DOHH2 (cell line): ENCODE data around the gene CHN2.

ENCODE experiments used
- H3F3A ChIP-seq: fragments of 200-600 bp; sonication (generic), shearing (Covaris generic); 2 replicates; pipeline ENCODE4 v1.6.0; 2016; ENCODE audit warnings: antibody characterized with exemption, mild to moderate bottlenecking; ENCODE audit not compliant: control insufficient read depth, insufficient read depth
- H3K27ac ChIP-seq: fragments of 200-600 bp; sonication (generic); 2 replicates; pipeline ENCODE4 v1.5.1; 2014; ENCODE audit warnings: low read depth, mild to moderate bottlenecking, low read length, moderate library complexity
- H3K27me3 ChIP-seq: fragments of 200-600 bp; sonication (generic); 2 replicates; pipeline ENCODE4 v1.6.1; 2014; ENCODE audit warnings: mild to moderate bottlenecking, low read length, mixed read lengths; ENCODE audit not compliant: control insufficient read depth
- H3K36me3 ChIP-seq: fragments of 200-600 bp; sonication (generic); 2 replicates; pipeline ENCODE4 v1.6.1; 2014; ENCODE audit warnings: mild to moderate bottlenecking, low read length, moderate library complexity, mixed read lengths; ENCODE audit not compliant: control insufficient read depth
- H3K4me1 ChIP-seq: fragments of 200-600 bp; sonication (generic); 2 replicates; pipeline ENCODE4 v1.6.1; 2014; ENCODE audit warnings: mild to moderate bottlenecking, low read length, mixed read lengths; ENCODE audit not compliant: control insufficient read depth
- H3K4me2 ChIP-seq: fragments of 200-600 bp; sonication (generic); 2 replicates; pipeline ENCODE4 v1.6.0; 2014; ENCODE audit warnings: mild to moderate bottlenecking, low read length, moderate library complexity
- H3K4me3 ChIP-seq: fragments of 200-600 bp; sonication (generic); 2 replicates; pipeline ENCODE4 v1.5.1; 2014; ENCODE audit warnings: mild to moderate bottlenecking, low read length, mixed read lengths
- H3K79me2 ChIP-seq: fragments of 200-600 bp; sonication (generic); 2 replicates; pipeline ENCODE4 v1.6.1; 2014; ENCODE audit warnings: mild to moderate bottlenecking, low read length, mixed read lengths; ENCODE audit not compliant: control insufficient read depth
- H3K9me2 ChIP-seq: fragments of 200-600 bp; sonication (generic); replicated peaks from 2 replicates; pipeline ENCODE4 v1.6.1; 2014; ENCODE audit warnings: mild to moderate bottlenecking, low read length, mixed read lengths; ENCODE audit not compliant: control insufficient read depth
- H3K9me3 ChIP-seq: fragments of 200-600 bp; sonication (generic); 2 replicates; pipeline ENCODE4 v1.6.1; 2014; ENCODE audit warnings: antibody characterized with exemption, low read length, mixed read lengths; ENCODE audit not compliant: control insufficient read depth, insufficient read depth
- H4K20me1 ChIP-seq: fragments of 200-600 bp; sonication (generic); 2 replicates; pipeline ENCODE4 v1.6.0; 2014; ENCODE audit warnings: low read depth, mild to moderate bottlenecking, antibody characterized with exemption, low read length, moderate library complexity; ENCODE audit not compliant: control insufficient read depth, insufficient read depth
- EZH2phosphoT487 ChIP-seq: fragments of 200-600 bp; sonication (generic); IDR thresholded peaks from 2 replicates; pipeline ENCODE4 v1.6.1; 2017; ENCODE audit warnings: borderline replicate concordance, mild to moderate bottlenecking, antibody characterized with exemption, low read length, moderate library complexity, mixed read lengths
- TF ChIP-seq, protein P1 (sequence below): fragments of 200-600 bp; sonication (generic); IDR thresholded peaks from one replicate; pipeline ENCODE4 v1.5.1; 2014; ENCODE audit warnings: antibody characterized with exemption, mild to moderate bottlenecking, low read depth, low read length; ENCODE audit not compliant: poor library complexity, severe bottlenecking

Gene CHN2

DNA sequence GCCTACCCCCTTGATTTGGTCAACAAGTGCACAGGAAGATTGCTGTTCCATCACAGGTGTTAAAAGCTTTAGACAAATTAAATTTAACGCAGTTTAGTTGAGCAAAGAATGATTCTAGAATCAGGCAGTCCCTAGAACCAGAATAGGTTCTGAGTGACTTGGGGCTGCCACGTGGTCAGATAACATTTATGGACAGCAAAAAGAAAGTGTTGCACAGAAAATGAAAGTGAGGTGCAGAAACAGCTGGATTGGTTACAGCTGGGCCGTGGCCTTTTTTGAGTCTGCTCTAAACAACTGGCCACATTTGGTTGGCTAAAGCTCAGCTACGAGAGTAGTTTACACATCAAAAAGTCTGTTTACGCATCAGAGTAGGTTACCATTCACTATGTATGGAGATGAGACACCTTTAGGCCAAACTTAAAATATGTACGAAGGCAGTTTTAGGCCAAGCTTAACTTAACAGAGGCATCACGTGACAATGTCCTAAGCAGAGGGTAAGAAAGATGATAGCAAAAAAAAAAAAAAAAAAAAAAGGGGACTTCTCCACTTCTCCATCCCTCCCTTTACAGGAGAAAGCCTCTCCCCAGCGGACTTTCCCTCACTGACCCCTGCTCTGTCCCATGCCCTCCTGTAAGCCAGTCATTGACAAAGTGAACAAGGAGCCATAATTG, 235.8 kb downstream of the CHN2 start:
- no peak for TF ChIP-seq EZH2phosphoT487
- Histone ChIP-seq H3K4me3 (no peak overlapping the region), H3F3A (no peaks in the 10 kb centered on the region), H3K9me2 (no peaks in the 10 kb centered on the region), H3K36me3 (no peaks in the 10 kb centered on the region), H3K4me2 (no peak overlapping the region), H3K79me2 (no peaks in the 10 kb centered on the region), H3K9me3 (no peaks in the 10 kb centered on the region), H3K27me3 (no peaks in the 10 kb centered on the region), H3K4me1 (no peaks in the 10 kb centered on the region), H4K20me1 (no peaks in the 10 kb centered on the region), H3K27ac (no peak overlapping the region)

DNA sequence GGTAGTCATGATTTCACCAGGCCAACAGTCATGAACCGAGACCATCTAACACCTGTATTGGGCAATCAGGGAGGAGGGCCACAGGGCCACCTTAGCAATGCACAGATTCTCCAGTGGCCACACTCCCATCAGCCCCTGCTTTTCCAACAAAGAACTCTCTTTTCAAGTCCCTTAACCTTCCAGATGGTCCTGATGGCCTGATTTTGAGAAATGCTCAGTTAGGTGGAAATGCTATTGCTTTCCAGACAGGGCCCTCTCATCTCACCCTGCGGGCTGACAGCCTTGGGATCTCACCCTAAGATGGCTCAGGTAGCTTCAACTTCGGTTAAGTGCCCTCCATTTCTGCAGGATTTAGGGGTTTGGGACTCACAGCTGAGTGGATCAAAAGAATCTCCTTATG, 237.1 kb downstream of the CHN2 start:
- H3K4me1 ChIP-seq, result no peaks in the 10 kb centered on the region
- no peaks in the 10 kb centered on the region for H3F3A ChIP-seq
- no peaks in the 10 kb centered on the region for H3K79me2 ChIP-seq
- H3K4me2 ChIP-seq, result no peak overlapping the region
- H4K20me1 ChIP-seq, result no peaks in the 10 kb centered on the region
- no peaks in the 10 kb centered on the region for H3K27me3 ChIP-seq
- H3K4me3 ChIP-seq, result no peak overlapping the region
- H3K9me3 ChIP-seq, result no peaks in the 10 kb centered on the region
- TF ChIP-seq, protein P1, sequence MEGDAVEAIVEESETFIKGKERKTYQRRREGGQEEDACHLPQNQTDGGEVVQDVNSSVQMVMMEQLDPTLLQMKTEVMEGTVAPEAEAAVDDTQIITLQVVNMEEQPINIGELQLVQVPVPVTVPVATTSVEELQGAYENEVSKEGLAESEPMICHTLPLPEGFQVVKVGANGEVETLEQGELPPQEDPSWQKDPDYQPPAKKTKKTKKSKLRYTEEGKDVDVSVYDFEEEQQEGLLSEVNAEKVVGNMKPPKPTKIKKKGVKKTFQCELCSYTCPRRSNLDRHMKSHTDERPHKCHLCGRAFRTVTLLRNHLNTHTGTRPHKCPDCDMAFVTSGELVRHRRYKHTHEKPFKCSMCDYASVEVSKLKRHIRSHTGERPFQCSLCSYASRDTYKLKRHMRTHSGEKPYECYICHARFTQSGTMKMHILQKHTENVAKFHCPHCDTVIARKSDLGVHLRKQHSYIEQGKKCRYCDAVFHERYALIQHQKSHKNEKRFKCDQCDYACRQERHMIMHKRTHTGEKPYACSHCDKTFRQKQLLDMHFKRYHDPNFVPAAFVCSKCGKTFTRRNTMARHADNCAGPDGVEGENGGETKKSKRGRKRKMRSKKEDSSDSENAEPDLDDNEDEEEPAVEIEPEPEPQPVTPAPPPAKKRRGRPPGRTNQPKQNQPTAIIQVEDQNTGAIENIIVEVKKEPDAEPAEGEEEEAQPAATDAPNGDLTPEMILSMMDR, result no peak
- TF ChIP-seq EZH2phosphoT487, result no peak
- H3K9me2 ChIP-seq, result no peaks in the 10 kb centered on the region
- H3K27ac ChIP-seq, result no peak overlapping the region
- H3K36me3 ChIP-seq, result no peaks in the 10 kb centered on the region

DNA sequence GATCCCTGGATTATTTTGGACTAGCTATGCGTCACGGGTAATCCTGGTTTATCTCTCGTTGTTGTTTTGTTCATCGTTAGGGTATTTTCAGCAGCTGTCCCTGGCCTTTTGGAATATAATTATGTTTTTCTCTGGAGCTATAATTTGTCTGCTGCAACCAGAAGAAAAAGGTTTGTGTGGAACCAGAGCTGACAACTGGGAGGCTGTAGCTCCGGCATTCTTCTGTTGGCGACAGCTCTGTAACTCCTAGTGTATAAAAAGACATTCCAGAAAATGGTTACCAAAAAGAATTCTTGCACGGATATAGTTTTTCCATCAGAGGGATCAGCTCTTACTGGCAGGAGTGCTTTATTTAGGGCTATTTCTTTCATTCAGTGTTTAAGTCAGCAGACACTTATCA, 238.1 kb downstream of the CHN2 start:
- TF ChIP-seq, protein P1, result no peak
- TF ChIP-seq EZH2phosphoT487, result no peak
- Histone ChIP-seq H3K79me2 (no peaks in the 10 kb centered on the region), H3K27ac (no peak overlapping the region), H3K4me1 (no peaks in the 10 kb centered on the region), H3K36me3 (no peaks in the 10 kb centered on the region), H4K20me1 (no peaks in the 10 kb centered on the region), H3K9me3 (no peaks in the 10 kb centered on the region), H3K4me2 (no peak overlapping the region), H3F3A (no peaks in the 10 kb centered on the region), H3K27me3 (no peaks in the 10 kb centered on the region), H3K9me2 (no peaks in the 10 kb centered on the region), H3K4me3 (no peak overlapping the region)

DNA sequence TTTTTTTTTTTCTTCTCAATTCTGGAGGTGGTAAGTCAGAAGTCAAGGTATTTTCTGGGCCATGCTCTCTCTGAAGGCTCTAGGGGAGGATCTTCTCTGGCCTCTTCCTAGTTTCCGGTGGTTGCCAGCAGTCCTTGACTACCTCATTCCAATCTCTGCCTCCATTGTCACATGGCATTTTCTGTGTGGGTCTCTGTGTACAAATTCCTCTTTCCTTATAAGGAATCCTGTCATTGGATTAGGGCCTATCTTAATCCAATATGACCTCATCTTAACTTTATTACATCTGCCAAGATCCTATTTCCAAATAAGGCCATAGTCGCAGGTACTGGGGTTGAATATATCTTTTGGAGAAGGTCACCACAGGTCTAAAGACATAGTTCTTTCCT, 239.8 kb downstream of the CHN2 start:
- H3K4me2 ChIP-seq, result no peak overlapping the region
- no peaks in the 10 kb centered on the region for H3K4me1 ChIP-seq
- no peaks in the 10 kb centered on the region for H3F3A ChIP-seq
- H3K36me3 ChIP-seq, result no peaks in the 10 kb centered on the region
- TF ChIP-seq, protein P1, result no peak
- H3K9me3 ChIP-seq, result no peaks in the 10 kb centered on the region
- H3K4me3 ChIP-seq, result no peak overlapping the region
- no peaks in the 10 kb centered on the region for H4K20me1 ChIP-seq
- no peaks in the 10 kb centered on the region for H3K79me2 ChIP-seq
- H3K27me3 ChIP-seq, result no peaks in the 10 kb centered on the region
- no peaks in the 10 kb centered on the region for H3K9me2 ChIP-seq
- no peak overlapping the region for H3K27ac ChIP-seq
